Testis (tissue), 3 donors: Measurements from ENCODE around the gene CCBE1. TPM values are rescaled to one million over a fixed set of nuclear protein-coding genes. Genes with fewer than 3 reads are reported as not detected.
"Not testable (repeated sequence)": the region's sequence is repeated elsewhere in the genome, so short reads cannot be mapped to it uniquely, and the experiment has no call there.

ENCODE experiments used
- DNase-seq: peaks from one replicate; pipeline ENCODE4 v3.0.0-alpha.2; 2019
- H3K27ac ChIP-seq, 2 donors: fragments of 200-600 bp; sonication (generic); one replicate each; pipeline ENCODE4 v1.5.1; 2019
- H3K27me3 ChIP-seq: fragments of 200-600 bp; sonication (generic); one replicate; pipeline ENCODE4 v1.5.1; 2019
- H3K36me3 ChIP-seq: fragments of 200-600 bp; sonication (generic); one replicate; pipeline ENCODE4 v1.5.1; 2017; ENCODE audit warnings: low read depth; ENCODE audit errors: missing control alignments
- H3K4me1 ChIP-seq: fragments of 200-600 bp; sonication (generic); one replicate; pipeline ENCODE4 v1.5.1; 2019
- H3K4me3 ChIP-seq, 2 donors: fragments of 200-600 bp; sonication (generic); one replicate each; pipeline ENCODE4 v1.5.1; 2017 to 2019
- H3K9me3 ChIP-seq: fragments of 200-600 bp; sonication (generic); one replicate; pipeline ENCODE4 v1.5.1; 2017
- CTCF ChIP-seq, 3 experiments: fragments of 450-650 bp in 2 of 3; fragments of 200-600 bp in 1 of 3; sonication (generic) in 1 of 3; IDR thresholded peaks; one replicate each; pipeline ENCODE4 v1.5.1; 2016 to 2019; ENCODE audit warnings: antibody characterized with exemption in 3 of 3, mild to moderate bottlenecking in 2 of 3, moderate library complexity in 1 of 3
- POLR2A ChIP-seq: fragments of 450-650 bp; IDR thresholded peaks from one replicate; pipeline ENCODE4 v1.6.1; 2017; ENCODE audit warnings: antibody characterized with exemption, mild to moderate bottlenecking, moderate library complexity
- WGBS, 2 donors: methylation state at CpG; one replicate each; pipeline ENCODE4 v1.1.5; 2018; 5-methylcytosine and 5-hydroxymethylcytosine counted together
- intact Hi-C: fragments of 100-400 bp; cut with DNase I; formaldehyde crosslinking; loops from one replicate; pipeline ENCODE4 v1.15.1; 2023; ENCODE audit warnings: low total_unique reads
- polyA plus RNA-seq: library from polyadenylated mRNA; stranded (reverse); fragments of 350-450 nt; fragmentation: Illumina TruSeq; extraction: RNeasy Lipid Tissue Mini Kit (QIAGEN cat#74804); gene quantifications from one replicate; pipeline ENCODE4 v1.2.3, GENCODE V29; 2014; ENCODE audit warnings: low read depth, low replicate concordance; ENCODE audit not compliant: insufficient read depth
- total RNA-seq, 2 donors: library from RNA; depleted of rRNA; stranded (reverse); fragments of >200 nt; gene quantifications; one replicate each; pipeline ENCODE4 v1.2.3, GENCODE V29; 2016

The CCBE1 gene
- total and polyA plus RNA-seq, 3 donors from 2014 or later, result 1.8 to 2.6 (median 1.9) TPM

- Histone ChIP-seq H3K27me3 (no peaks in the 10 kb centered on the region), H3K4me1 (peaks cover 6% of the 10 kb centered on the region), H3K27ac (no peak overlapping the region), H3K36me3 (no peaks in the 10 kb centered on the region), H3K9me3 (no peaks in the 10 kb centered on the region), H3K4me3 (no peak overlapping the region)
- no peak for DNase-seq
- intact Hi-C loops, result no loop called here
- no peak for TF ChIP-seq CTCF (IDR thresholded peaks at IDR 0.05)
- no peak for TF ChIP-seq POLR2A
- WGBS, 2 donors, result 82 to 84% methylated on average over 7 of the region's 7 CpGs
Observed at GRCh38 chr18:59718464-59719157, 21.4 kb upstream of the CCBE1 start.

- intact Hi-C loops, result no loop called here
- WGBS, 2 donors, result 71 to 87% methylated on average over 3 of the region's 3 CpGs
- H3K27me3 ChIP-seq, result no peaks in the 10 kb centered on the region
- peaks cover 6% of the 10 kb centered on the region for H3K4me1 ChIP-seq
- no peak overlapping the region for H3K4me3 ChIP-seq
- no peaks in the 10 kb centered on the region for H3K9me3 ChIP-seq
- no peaks in the 10 kb centered on the region for H3K36me3 ChIP-seq
- TF ChIP-seq CTCF (IDR thresholded peaks at IDR 0.05), result no peak
- no peak for TF ChIP-seq POLR2A
- no peak overlapping the region for H3K27ac ChIP-seq
- DNase-seq, result no peak
Observed at GRCh38 chr18:59718108-59718463, 20.9 kb upstream of the CCBE1 start.

GRCh38 chr18:59717291-59717690 is 20.1 kb upstream of the CCBE1 start:
- H3K27me3 ChIP-seq, result no peaks in the 10 kb centered on the region
- no peaks in the 10 kb centered on the region for H3K36me3 ChIP-seq
- TF ChIP-seq CTCF (IDR thresholded peaks at IDR 0.05) (no peak), POLR2A (no peak)
- H3K4me1 ChIP-seq, result peaks cover 6% of the 10 kb centered on the region
- no peak overlapping the region for H3K4me3 ChIP-seq
- H3K27ac ChIP-seq, result no peak overlapping the region
- no peaks in the 10 kb centered on the region for H3K9me3 ChIP-seq
- DNase-seq, result no peak
- intact Hi-C loops, result no loop called here
- 66 to 76% methylated on average over 2 of the region's 2 CpGs for WGBS, 2 donors

GRCh38 chr18:59715966-59716369 is 18.7 kb upstream of the CCBE1 start:
- Histone ChIP-seq H3K36me3 (no peaks in the 10 kb centered on the region), H3K4me3 (no peak overlapping the region), H3K4me1 (peaks cover 6% of the 10 kb centered on the region), H3K27ac (no peak overlapping the region), H3K27me3 (no peaks in the 10 kb centered on the region), H3K9me3 (no peaks in the 10 kb centered on the region)
- TF ChIP-seq CTCF (IDR thresholded peaks at IDR 0.05) (no peak), POLR2A (no peak)
- intact Hi-C loops, result no loop called here
- DNase-seq, result no peak
- 66 to 83% methylated on average over 2 of the region's 2 CpGs for WGBS, 2 donors

- Histone ChIP-seq H3K4me1 (peaks cover 6% of the 10 kb centered on the region), H3K4me3 (no peak overlapping the region), H3K27ac (no peak overlapping the region), H3K36me3 (no peaks in the 10 kb centered on the region), H3K9me3 (no peaks in the 10 kb centered on the region), H3K27me3 (no peaks in the 10 kb centered on the region)
- TF ChIP-seq CTCF (IDR thresholded peaks at IDR 0.05), result no peak
- TF ChIP-seq POLR2A, result no peak
- DNase-seq, result no peak
- WGBS, 2 donors, result 62 to 65% methylated on average over 7 of the region's 7 CpGs
- intact Hi-C loops, result no loop called here
Observed at GRCh38 chr18:59715445-59715844, 18.2 kb upstream of the CCBE1 start.

- H3K4me3 ChIP-seq, H3K27me3 ChIP-seq, H3K9me3 ChIP-seq, intact Hi-C loops, H3K4me1 ChIP-seq, H3K27ac ChIP-seq, H3K36me3 ChIP-seq, DNase-seq: not testable (repeated sequence)
- WGBS, 2 donors, result 86% methylated on average over 28 of the region's 28 CpGs; no CpG with 5 or more reads in 1 of the 2 donors
Observed at GRCh38 chr18:59714096-59714495, 16.9 kb upstream of the CCBE1 start.
